Muscle layer of colon (tissue), 2 donors: ENCODE data around the gene DOCK1.

Source experiments
- H3K27ac ChIP-seq: one replicate; pipeline ENCODE4 v1.7.0; 2013; ENCODE audit warnings: low read depth, mild to moderate bottlenecking, low read length, moderate library complexity
- H3K27me3 ChIP-seq, 2 donors: one replicate each; pipeline ENCODE4 v1.7.0; 2013; ENCODE audit warnings: low read length in 2 of 2, mild to moderate bottlenecking in 2 of 2; ENCODE audit not compliant: insufficient read depth in 2 of 2, control insufficient read depth in 1 of 2
- H3K36me3 ChIP-seq: one replicate; pipeline ENCODE4 v1.7.0; 2013; ENCODE audit warnings: mild to moderate bottlenecking, low read length; ENCODE audit not compliant: insufficient read depth
- H3K4me1 ChIP-seq: one replicate; pipeline ENCODE4 v1.7.0; 2013; ENCODE audit warnings: mild to moderate bottlenecking, low read length; ENCODE audit not compliant: insufficient read depth
- H3K4me3 ChIP-seq, 2 donors: one replicate each; pipeline ENCODE4 v1.7.0; 2013; ENCODE audit warnings: low read length in 2 of 2, low read depth in 1 of 2, mild to moderate bottlenecking in 1 of 2, moderate library complexity in 1 of 2
- H3K9ac ChIP-seq: one replicate; pipeline ENCODE4 v1.7.0; 2013; ENCODE audit warnings: low read length
- H3K9me3 ChIP-seq: one replicate; pipeline ENCODE4 v1.7.0; 2013; ENCODE audit warnings: mild to moderate bottlenecking, low read length
- donor health status: abdominal sarcoma.
- donor health status: Adenocarcinoma of cecum.

Gene DOCK1

DNA sequence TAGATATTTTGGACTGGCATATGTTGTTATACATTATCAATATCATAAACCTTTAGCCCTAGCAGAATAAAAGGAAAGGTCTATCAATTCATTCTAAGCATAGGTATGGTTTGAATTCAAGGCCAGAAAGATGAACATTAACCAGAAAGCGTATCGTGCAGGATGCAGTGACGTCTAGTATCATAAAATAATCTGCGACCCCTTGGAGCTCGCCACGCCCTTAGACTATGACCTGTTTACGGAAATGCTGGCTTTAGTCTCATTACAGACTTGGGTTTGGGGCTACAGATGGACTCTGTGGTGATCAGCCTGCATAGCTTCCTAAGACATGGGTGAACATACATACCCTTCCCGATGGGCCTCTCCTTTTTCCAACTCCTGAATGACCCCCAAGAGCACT, 269.6 kb downstream of the DOCK1 start:
- no peaks in the 10 kb centered on the region for H3K27me3 ChIP-seq
- H3K36me3 ChIP-seq: peaks cover 6% of the 10 kb centered on the region
- H3K4me1 ChIP-seq: no peaks in the 10 kb centered on the region
- no peak overlapping the region for H3K4me3 ChIP-seq
- no peak overlapping the region for H3K9ac ChIP-seq
- no peak overlapping the region for H3K27ac ChIP-seq
- no peaks in the 10 kb centered on the region for H3K9me3 ChIP-seq

DNA sequence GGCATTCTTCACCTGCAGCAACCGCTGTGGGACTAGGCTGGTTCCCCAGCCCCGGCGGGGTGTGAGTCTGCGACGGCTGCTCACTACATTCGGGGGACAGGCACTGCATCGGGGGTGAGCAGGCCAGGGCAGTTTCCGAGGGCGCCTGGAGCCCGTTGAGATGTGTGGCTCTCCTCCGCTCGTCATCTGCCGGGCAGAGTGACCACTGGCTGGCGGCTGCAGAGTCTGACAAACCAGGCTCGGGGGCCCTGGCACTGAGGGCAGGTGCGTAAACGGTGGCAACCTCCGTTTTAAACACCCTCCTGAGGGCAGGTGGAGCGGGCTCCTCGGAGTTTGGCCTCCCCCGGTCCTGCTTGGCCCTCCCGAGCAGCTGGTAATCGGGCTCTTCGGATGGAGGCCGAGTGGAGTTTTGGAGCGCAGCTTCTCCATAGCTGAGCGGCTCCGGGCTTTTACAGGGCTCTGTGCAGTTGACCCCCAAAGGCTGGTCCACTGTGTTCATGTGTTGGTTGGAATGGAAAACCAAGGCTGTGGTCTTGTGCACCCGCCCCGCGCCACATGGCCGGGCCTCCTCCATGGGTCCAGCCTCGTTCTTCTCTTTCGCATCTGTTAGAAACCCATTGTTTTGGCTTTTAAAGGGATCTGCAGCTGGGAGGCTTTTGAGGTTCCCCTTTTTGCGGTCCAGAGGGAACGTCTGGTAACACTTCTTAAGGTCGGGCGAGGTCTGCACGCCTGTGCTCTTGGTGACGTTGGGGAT, 270.3 kb downstream of the DOCK1 start:
- no peaks in the 10 kb centered on the region for H3K27me3 ChIP-seq
- no peak overlapping the region for H3K27ac ChIP-seq
- no peaks in the 10 kb centered on the region for H3K9me3 ChIP-seq
- no peaks in the 10 kb centered on the region for H3K4me1 ChIP-seq
- H3K9ac ChIP-seq: no peak overlapping the region
- H3K36me3 ChIP-seq: peaks cover 6% of the 10 kb centered on the region
- H3K4me3 ChIP-seq: no peak overlapping the region

GRCh38 chr10:127176649-127177048, 271.4 kb downstream of the DOCK1 start:
- peaks cover 6% of the 10 kb centered on the region for H3K36me3 ChIP-seq
- no peak overlapping the region for H3K4me3 ChIP-seq
- H3K27ac ChIP-seq: no peak overlapping the region
- H3K27me3 ChIP-seq: no peaks in the 10 kb centered on the region
- no peaks in the 10 kb centered on the region for H3K9me3 ChIP-seq
- H3K4me1 ChIP-seq: no peaks in the 10 kb centered on the region
- H3K9ac ChIP-seq: no peak overlapping the region

DNA sequence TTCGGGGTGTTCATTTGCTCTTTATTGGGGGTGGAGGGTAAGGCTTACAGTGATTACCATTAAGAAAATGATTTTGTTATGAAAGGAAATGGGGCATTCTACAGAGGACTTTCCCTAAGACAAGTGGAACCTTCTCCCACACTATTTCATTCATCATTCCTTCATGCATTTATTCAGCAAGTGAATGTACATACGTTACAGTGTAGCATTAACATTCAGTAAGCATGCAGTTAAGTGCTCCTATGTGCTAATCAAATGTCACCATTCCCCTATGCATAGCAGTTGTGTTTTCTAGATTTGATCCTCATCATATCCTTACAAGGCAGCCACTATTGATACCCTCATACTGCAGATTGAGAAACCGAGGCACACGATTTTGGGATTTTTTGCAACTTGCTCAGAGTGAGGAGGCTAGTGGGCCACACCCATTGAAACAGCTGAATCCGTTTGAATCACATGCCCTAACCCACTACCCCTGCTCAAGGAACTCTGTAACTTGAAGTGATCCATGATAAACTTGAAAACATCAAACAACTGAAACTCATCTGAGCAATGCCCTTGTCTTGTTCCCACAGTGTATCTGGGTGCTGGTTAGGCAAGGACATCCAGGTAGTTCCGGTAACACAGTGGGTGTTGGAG, 274.5 kb downstream of the DOCK1 start:
- Histone ChIP-seq H3K4me1 (no peaks in the 10 kb centered on the region), H3K36me3 (peaks cover 6% of the 10 kb centered on the region), H3K9me3 (no peaks in the 10 kb centered on the region), H3K27me3 (no peaks in the 10 kb centered on the region), H3K27ac (no peak overlapping the region), H3K9ac (no peak overlapping the region), H3K4me3 (no peak overlapping the region)

GRCh38 chr10:127182161-127182560, 276.9 kb downstream of the DOCK1 start:
- no peaks in the 10 kb centered on the region for H3K9me3 ChIP-seq
- H3K9ac ChIP-seq: no peak overlapping the region
- peaks cover 6% of the 10 kb centered on the region for H3K36me3 ChIP-seq
- H3K4me3 ChIP-seq: no peak overlapping the region
- H3K27ac ChIP-seq: no peak overlapping the region
- H3K27me3 ChIP-seq: no peaks in the 10 kb centered on the region
- H3K4me1 ChIP-seq: no peaks in the 10 kb centered on the region

DNA sequence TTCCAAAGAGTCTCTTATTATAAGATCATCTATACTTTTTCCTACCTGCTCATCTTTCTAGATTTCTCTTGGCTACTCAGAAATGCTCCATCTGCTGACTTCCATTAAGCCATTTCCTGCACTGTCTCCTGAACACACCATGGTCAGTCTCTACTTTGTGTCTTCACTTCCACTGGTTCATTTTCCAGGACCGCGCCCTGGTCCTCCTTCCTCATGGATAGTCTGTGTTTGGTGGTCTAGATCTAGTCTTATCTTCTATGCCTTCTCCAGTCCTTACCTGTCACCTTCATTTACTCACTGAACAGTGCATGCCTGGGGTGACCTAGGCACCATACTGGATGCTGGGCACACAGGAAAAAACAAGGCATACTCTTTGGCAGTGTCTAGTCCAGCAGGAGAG, 279.4 kb downstream of the DOCK1 start:
- H3K9ac ChIP-seq: no peak overlapping the region
- H3K9me3 ChIP-seq: no peaks in the 10 kb centered on the region
- no peak overlapping the region for H3K27ac ChIP-seq
- H3K27me3 ChIP-seq: no peaks in the 10 kb centered on the region
- no peaks in the 10 kb centered on the region for H3K36me3 ChIP-seq
- H3K4me1 ChIP-seq: no peaks in the 10 kb centered on the region
- H3K4me3 ChIP-seq: no peak overlapping the region

DNA sequence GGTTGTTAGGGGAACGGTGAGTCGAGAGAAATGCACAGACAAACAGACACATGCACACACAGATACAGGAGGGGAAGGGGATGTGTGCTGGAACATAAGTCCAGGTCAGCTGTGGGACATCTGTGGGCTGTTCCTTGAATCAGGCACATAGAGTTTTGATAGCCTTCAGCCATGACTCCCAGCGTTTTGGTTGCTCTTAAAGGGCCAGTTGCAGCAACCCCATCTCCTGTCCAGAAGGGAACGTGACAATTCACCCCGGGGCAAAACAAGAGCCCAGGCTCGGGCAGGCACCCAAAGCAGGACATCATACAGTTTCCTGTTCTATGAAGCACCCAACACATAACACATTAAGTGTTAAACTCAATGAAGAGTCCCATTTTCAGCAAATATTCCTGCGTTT, 281.6 kb downstream of the DOCK1 start:
- no peaks in the 10 kb centered on the region for H3K4me1 ChIP-seq
- H3K4me3 ChIP-seq: no peak overlapping the region
- H3K27ac ChIP-seq: no peak overlapping the region
- H3K9me3 ChIP-seq: no peaks in the 10 kb centered on the region
- H3K36me3 ChIP-seq: no peaks in the 10 kb centered on the region
- H3K9ac ChIP-seq: no peak overlapping the region
- H3K27me3 ChIP-seq: no peaks in the 10 kb centered on the region

GRCh38 chr10:127189226-127189625, 284.0 kb downstream of the DOCK1 start:
- no peak overlapping the region for H3K9ac ChIP-seq
- H3K27ac ChIP-seq: no peak overlapping the region
- no peak overlapping the region for H3K4me3 ChIP-seq
- H3K9me3 ChIP-seq: no peaks in the 10 kb centered on the region
- H3K4me1 ChIP-seq: no peaks in the 10 kb centered on the region
- H3K27me3 ChIP-seq: peaks cover 0 to 8% of the 10 kb centered on the region in 2 donors
- H3K36me3 ChIP-seq: no peaks in the 10 kb centered on the region

- peaks cover 8% of the 10 kb centered on the region for H3K4me1 ChIP-seq
- no peaks in the 10 kb centered on the region for H3K9me3 ChIP-seq
- H3K9ac ChIP-seq: no peak overlapping the region
- H3K27me3 ChIP-seq: peaks cover 0 to 17% of the 10 kb centered on the region in 2 donors
- no peaks in the 10 kb centered on the region for H3K36me3 ChIP-seq
- H3K27ac ChIP-seq: no peak overlapping the region
- no peak overlapping the region for H3K4me3 ChIP-seq
Observed at GRCh38 chr10:127190427-127190826, 285.2 kb downstream of the DOCK1 start.

DNA sequence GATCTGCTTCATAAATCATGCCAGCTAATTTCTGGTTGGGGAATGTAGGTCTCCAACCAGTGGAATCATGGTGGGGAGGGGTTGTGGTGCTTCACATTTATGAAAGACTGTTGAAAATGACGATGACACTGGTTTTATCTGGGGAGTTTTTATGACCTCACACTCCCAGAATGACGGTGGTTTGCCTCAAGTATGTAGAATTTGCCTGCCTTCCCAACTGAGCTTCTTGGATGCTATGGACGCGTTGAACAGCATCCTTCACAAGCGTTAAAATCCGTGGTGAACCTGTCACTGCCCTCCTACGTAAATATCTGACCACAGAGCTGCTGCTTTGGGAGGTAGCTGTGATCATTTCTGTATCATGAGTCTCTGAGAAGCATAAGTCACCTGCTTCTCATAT, 287.9 kb downstream of the DOCK1 start:
- Histone ChIP-seq H3K4me3 (no peak overlapping the region), H3K4me1 (peaks cover 8% of the 10 kb centered on the region), H3K27ac (no peak overlapping the region), H3K27me3 (peaks cover 0 to 21% of the 10 kb centered on the region in 2 donors), H3K36me3 (no peaks in the 10 kb centered on the region), H3K9ac (no peak overlapping the region), H3K9me3 (no peaks in the 10 kb centered on the region)

DNA sequence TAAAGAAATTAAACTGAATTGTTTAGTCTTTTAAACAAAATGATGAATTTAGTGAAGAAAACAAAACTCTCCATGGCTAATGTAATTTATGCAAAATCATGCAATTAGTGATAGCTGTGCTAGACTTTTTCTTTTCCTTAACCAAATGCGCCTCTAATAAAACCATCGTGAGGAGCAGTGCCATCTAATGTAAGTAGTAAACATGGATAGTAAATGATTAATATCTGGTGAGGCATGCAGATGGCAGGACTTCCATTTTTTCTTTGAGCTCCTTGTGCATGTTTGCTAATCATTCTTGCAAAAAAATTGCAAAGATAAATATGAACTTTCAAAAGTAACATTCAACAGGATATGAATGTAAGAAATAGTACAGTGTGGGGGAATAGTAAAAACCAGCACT, 288.9 kb downstream of the DOCK1 start:
- Histone ChIP-seq H3K27ac (no peak overlapping the region), H3K36me3 (no peaks in the 10 kb centered on the region), H3K4me1 (peaks cover 8% of the 10 kb centered on the region), H3K4me3 (no peak overlapping the region), H3K27me3 (peaks cover 0 to 21% of the 10 kb centered on the region in 2 donors), H3K9ac (no peak overlapping the region), H3K9me3 (no peaks in the 10 kb centered on the region)

GRCh38 chr10:127194599-127194998, 289.4 kb downstream of the DOCK1 start:
- no peaks in the 10 kb centered on the region for H3K9me3 ChIP-seq
- no peaks in the 10 kb centered on the region for H3K36me3 ChIP-seq
- no peak overlapping the region for H3K27ac ChIP-seq
- no peak overlapping the region for H3K4me3 ChIP-seq
- H3K27me3 ChIP-seq: peaks cover 0 to 21% of the 10 kb centered on the region in 2 donors
- no peak overlapping the region for H3K9ac ChIP-seq
- peaks cover 8% of the 10 kb centered on the region for H3K4me1 ChIP-seq
